Activated effector memory CD4-positive, alpha-beta T cell treated with Interleukin-2 at 50 U/mL for 16 hours (primary cell): ENCODE measurements around the gene NES.

Experiments
- DNase-seq: peaks from one replicate; pipeline ENCODE4 v3.0.0-alpha.2; 2020

Gene NES

DNA sequence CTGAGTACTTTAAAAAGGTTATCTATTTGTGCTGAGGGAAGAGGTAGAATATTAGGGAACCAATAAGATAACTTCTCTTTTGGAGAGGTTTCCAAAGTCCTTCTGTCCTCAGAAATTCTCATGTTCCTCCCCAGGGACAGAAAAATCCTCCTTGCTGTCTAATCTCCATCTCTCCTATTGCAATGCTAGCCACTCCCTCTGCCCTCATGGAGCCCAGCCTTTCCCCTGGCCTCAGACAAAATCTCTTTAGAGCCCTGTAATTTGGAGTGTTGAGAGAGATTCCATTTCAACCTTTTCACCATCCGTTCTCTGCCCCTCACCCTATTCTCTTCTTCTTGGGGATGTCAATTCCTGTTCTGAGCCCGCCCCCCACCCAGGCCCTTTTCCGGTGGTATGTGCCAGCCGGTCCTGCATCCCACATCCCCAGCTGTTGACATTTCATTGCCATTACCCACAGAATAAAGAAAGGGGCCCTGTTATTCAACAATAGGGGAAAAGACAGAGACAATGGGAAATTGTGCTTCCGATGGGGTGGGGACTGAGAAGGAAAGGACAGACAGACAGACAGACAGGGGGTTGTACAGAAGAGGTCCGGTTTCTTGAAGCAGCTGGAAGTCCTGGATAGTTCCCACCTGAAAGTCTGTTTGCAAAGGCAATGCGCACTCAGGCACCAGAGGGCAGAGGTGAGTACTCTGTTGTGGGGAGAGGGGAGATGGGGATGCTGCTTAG, 58.2 kb downstream of the NES start, which contains the start of gene HAPLN2:
TSS of gene HAPLN2 (plus strand) at position 563 of the 729 bp plus-strand sequence. CDS start 4,076 bp downstream, outside the sequence.
- DNase-seq, result no peak
